ENCODE measurements around the gene FAM118B. TPM values are rescaled to one million over a fixed set of nuclear protein-coding genes. Genes with fewer than 3 reads are reported as not detected.

Gene FAM118B
- polyA plus RNA-seq, 1 of the 3 experiments (the other 2 are of a cell fraction): 19.5 TPM

DNA sequence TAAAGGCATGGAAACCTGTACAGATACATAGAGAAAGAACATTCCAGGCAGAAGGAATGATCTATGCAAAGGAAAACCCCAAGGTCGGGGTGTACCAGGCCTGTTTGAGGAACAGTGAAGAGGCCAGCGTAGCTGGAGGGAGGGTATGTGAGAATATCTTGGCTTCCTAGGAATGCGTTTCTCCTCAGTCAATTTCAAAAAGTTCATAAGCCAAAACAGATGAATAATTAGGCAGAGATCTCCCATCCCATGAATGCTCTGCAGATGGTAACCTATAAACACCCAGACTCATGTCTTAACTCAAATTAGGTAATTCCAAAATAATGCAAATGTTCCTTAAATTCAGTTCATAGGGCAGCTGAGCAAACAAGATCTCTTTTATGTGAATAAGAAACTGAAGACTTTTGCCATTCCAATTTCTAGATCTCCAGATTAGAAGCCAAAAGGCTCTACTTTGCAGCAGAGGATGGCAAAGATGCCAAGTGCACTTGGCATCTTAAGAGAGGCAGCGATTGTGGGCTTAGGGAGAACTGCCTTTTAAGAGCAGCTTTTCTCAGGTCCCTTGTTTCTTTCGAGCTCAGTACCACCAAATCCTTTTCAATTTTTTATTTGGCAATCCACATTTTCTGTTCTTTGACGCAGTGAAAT, 13.2 kb downstream of the FAM118B start:
- Histone ChIP-seq H3K9me3 (no peaks in the 10 kb centered on the region), H3K9ac (no peak overlapping the region), H3K4me2 (no peak overlapping the region), H3K79me2 (ENCODE audit: insufficient read depth) (peaks cover 76% of the 10 kb centered on the region), H2AFZ (ENCODE audit: low read depth) (no peak overlapping the region), H3K27me3 (ENCODE audit: insufficient read depth) (no peaks in the 10 kb centered on the region), H3F3A (replicated peaks; ENCODE audit: insufficient read depth) (peaks cover 19% of the 10 kb centered on the region), H3K4me1 (ENCODE audit: control insufficient read depth in 1 of 2, insufficient read depth in 2 of 2, low read depth in 1 of 2, low read length in 1 of 2) (peaks cover 0 to 3% of the 10 kb centered on the region in 2 experiments; a peak in 1 of 4 replicates), H3K36me3 (replicated peaks in 1 of 2; ENCODE audit: control insufficient read depth in 1 of 2, insufficient read depth in 2 of 2, low read length in 1 of 2) (no peaks in the 10 kb centered on the region), H3K9me2 (no peaks in the 10 kb centered on the region), H4K20me1 (ENCODE audit: insufficient read depth) (peaks cover 8% of the 10 kb centered on the region; the same call in 1 of the 2 replicates), H3K4me3 (ENCODE audit: low read depth in 2 of 2, low read length in 1 of 2) (no peak overlapping the region), H3K27ac (ENCODE audit: low read depth in 2 of 2, low read length in 1 of 2) (no peak overlapping the region)
- ChIA-PET CTCF (no interaction called here), POLR2A (no interaction called here)
- TF ChIP-seq RXRA (IDR thresholded peaks at IDR 0.05; ENCODE audit: borderline replicate concordance, low read depth) (no peak), RFX5 (IDR thresholded peaks at IDR 0.05; ENCODE audit: low read length) (no peak), RAD21 (IDR thresholded peaks at IDR 0.05; ENCODE audit: low read length) (no peak), POLR2AphosphoS5 (IDR thresholded peaks at IDR 0.05; ENCODE audit: low read depth, low read length) (no peak)
- TF ChIP-seq, protein P1, sequence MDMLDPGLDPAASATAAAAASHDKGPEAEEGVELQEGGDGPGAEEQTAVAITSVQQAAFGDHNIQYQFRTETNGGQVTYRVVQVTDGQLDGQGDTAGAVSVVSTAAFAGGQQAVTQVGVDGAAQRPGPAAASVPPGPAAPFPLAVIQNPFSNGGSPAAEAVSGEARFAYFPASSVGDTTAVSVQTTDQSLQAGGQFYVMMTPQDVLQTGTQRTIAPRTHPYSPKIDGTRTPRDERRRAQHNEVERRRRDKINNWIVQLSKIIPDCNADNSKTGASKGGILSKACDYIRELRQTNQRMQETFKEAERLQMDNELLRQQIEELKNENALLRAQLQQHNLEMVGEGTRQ (IDR thresholded peaks at IDR 0.05; ENCODE audit: borderline replicate concordance, low read depth, low read length): no peak
- TF ChIP-seq, protein P2, sequence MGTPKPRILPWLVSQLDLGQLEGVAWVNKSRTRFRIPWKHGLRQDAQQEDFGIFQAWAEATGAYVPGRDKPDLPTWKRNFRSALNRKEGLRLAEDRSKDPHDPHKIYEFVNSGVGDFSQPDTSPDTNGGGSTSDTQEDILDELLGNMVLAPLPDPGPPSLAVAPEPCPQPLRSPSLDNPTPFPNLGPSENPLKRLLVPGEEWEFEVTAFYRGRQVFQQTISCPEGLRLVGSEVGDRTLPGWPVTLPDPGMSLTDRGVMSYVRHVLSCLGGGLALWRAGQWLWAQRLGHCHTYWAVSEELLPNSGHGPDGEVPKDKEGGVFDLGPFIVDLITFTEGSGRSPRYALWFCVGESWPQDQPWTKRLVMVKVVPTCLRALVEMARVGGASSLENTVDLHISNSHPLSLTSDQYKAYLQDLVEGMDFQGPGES (IDR thresholded peaks at IDR 0.05; ENCODE audit: low read depth, low read length): no peak
- 94% methylated on average over 6 of the region's 6 CpGs for WGBS (ENCODE audit: low lambda C conversion rate)
- DNase-seq: no peak

DNA sequence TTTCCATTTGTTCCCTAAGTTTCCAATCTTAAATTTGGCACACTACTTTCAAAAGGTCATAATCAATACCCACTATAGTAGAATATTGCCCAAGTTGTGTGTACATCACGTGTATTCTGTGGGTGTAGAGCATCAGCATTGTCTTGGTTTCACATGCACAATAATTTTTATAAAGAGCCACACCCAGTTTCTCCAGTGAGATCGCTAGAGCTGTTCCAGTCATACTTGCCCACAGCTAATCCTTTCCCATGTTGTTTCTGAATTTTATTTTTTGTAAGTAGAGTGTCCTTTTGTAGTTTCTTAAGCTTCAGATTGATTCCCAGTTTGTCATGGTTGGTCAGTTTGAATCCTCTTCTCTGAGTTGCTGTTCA, 13.7 kb downstream of the FAM118B start:
- H3K9me2 ChIP-seq: no peaks in the 10 kb centered on the region
- no peaks in the 10 kb centered on the region for H3K9me3 ChIP-seq
- ChIA-PET POLR2A (no interaction called here), CTCF (no interaction called here)
- H3K4me3 ChIP-seq (ENCODE audit: low read depth in 2 of 2, low read length in 1 of 2): no peak overlapping the region
- H3K27me3 ChIP-seq (ENCODE audit: insufficient read depth): no peaks in the 10 kb centered on the region
- 91% methylated on average over 2 of the region's 2 CpGs for WGBS (ENCODE audit: low lambda C conversion rate)
- H3K4me2 ChIP-seq: no peak overlapping the region
- DNase-seq: no peak
- no peaks in the 10 kb centered on the region for H3K36me3 ChIP-seq (replicated peaks in 1 of 2; ENCODE audit: control insufficient read depth in 1 of 2, insufficient read depth in 2 of 2, low read length in 1 of 2)
- H3K27ac ChIP-seq (ENCODE audit: low read depth in 2 of 2, low read length in 1 of 2): no peak overlapping the region
- H3K9ac ChIP-seq: no peak overlapping the region
- H3K79me2 ChIP-seq (ENCODE audit: insufficient read depth): peaks cover 71% of the 10 kb centered on the region
- H3K4me1 ChIP-seq (ENCODE audit: control insufficient read depth in 1 of 2, insufficient read depth in 2 of 2, low read depth in 1 of 2, low read length in 1 of 2): peaks cover 2 to 8% of the 10 kb centered on the region in 2 experiments; a peak in 3 of 4 replicates
- TF ChIP-seq GABPA (IDR thresholded peaks at IDR 0.05; ENCODE audit: low read depth) (no peak), SIN3A (IDR thresholded peaks at IDR 0.05; ENCODE audit: borderline replicate concordance, low read depth, low read length) (no peak), MXI1 (IDR thresholded peaks at IDR 0.05; ENCODE audit: low read depth, low read length) (no peak), TCF12 (IDR thresholded peaks at IDR 0.05) (no peak), FOSL2 (IDR thresholded peaks at IDR 0.05; ENCODE audit: borderline replicate concordance, low read depth) (no peak), JUND (IDR thresholded peaks at IDR 0.05) (no peak), MEF2A (IDR thresholded peaks at IDR 0.05; ENCODE audit: borderline replicate concordance, low read depth) (no peak), TEAD4 (IDR thresholded peaks at IDR 0.05; ENCODE audit: borderline replicate concordance, insufficient read depth) (no peak), SMC3 (IDR thresholded peaks at IDR 0.05; ENCODE audit: low read depth, low read length) (no peak)
- TF ChIP-seq, protein P3, sequence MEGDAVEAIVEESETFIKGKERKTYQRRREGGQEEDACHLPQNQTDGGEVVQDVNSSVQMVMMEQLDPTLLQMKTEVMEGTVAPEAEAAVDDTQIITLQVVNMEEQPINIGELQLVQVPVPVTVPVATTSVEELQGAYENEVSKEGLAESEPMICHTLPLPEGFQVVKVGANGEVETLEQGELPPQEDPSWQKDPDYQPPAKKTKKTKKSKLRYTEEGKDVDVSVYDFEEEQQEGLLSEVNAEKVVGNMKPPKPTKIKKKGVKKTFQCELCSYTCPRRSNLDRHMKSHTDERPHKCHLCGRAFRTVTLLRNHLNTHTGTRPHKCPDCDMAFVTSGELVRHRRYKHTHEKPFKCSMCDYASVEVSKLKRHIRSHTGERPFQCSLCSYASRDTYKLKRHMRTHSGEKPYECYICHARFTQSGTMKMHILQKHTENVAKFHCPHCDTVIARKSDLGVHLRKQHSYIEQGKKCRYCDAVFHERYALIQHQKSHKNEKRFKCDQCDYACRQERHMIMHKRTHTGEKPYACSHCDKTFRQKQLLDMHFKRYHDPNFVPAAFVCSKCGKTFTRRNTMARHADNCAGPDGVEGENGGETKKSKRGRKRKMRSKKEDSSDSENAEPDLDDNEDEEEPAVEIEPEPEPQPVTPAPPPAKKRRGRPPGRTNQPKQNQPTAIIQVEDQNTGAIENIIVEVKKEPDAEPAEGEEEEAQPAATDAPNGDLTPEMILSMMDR (IDR thresholded peaks at IDR 0.05): no peak
- TF ChIP-seq, protein P1 (IDR thresholded peaks at IDR 0.05; ENCODE audit: borderline replicate concordance, low read depth, low read length): no peak
- peaks cover 25% of the 10 kb centered on the region for H3F3A ChIP-seq (replicated peaks; ENCODE audit: insufficient read depth)
- no peak overlapping the region for H2AFZ ChIP-seq (ENCODE audit: low read depth)
- peaks cover 6% of the 10 kb centered on the region; the same call in 1 of the 2 replicates for H4K20me1 ChIP-seq (ENCODE audit: insufficient read depth)
